ENCODE results near the gene CD300LF. TPM values are rescaled to one million over a fixed set of nuclear protein-coding genes. Genes with fewer than 3 reads are reported as not detected.

CD300LF gene
- total RNA-seq, 1 experiment from 2014 or later, result 2.4 TPM

DNA sequence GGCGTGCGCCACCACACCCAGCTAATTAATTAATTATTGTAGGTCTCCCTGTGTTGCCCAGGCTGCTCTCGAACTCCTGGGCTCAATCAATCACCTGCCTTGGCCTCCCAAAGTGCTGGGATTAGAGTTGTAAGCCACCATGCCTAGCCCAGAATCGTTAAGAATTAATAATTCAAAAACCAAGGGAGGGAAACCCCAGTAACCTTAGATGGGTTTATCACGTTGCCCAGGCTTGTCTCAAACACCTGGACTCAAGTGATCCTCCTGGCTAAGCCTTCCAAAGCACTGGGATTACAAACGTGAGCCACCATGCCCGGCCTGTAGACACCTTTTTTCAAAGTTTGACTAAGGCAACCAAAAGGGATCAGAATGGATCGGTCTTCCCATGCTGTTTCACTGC is 21.6 kb downstream of the CD300LF start:
- Mint-ChIP-seq H3K4me3 (ENCODE audit: unreplicated experiment) (no peak overlapping the region), H3K4me1 (ENCODE audit: low read depth, unreplicated experiment) (no peaks in the 10 kb centered on the region), H3K36me3 (ENCODE audit: insufficient read depth, unreplicated experiment) (no peaks in the 10 kb centered on the region), H3K27ac (ENCODE audit: unreplicated experiment) (no peak overlapping the region), H3K9me3 (ENCODE audit: unreplicated experiment) (no peaks in the 10 kb centered on the region), H3K27me3 (ENCODE audit: insufficient read depth, unreplicated experiment) (no peaks in the 10 kb centered on the region)
- TF ChIP-seq, protein P1, sequence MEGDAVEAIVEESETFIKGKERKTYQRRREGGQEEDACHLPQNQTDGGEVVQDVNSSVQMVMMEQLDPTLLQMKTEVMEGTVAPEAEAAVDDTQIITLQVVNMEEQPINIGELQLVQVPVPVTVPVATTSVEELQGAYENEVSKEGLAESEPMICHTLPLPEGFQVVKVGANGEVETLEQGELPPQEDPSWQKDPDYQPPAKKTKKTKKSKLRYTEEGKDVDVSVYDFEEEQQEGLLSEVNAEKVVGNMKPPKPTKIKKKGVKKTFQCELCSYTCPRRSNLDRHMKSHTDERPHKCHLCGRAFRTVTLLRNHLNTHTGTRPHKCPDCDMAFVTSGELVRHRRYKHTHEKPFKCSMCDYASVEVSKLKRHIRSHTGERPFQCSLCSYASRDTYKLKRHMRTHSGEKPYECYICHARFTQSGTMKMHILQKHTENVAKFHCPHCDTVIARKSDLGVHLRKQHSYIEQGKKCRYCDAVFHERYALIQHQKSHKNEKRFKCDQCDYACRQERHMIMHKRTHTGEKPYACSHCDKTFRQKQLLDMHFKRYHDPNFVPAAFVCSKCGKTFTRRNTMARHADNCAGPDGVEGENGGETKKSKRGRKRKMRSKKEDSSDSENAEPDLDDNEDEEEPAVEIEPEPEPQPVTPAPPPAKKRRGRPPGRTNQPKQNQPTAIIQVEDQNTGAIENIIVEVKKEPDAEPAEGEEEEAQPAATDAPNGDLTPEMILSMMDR (IDR thresholded peaks at IDR 0.05; ENCODE audit: insufficient read depth in 1 of 2, low read depth in 1 of 2, low read length in 1 of 2, severe bottlenecking in 1 of 2, unreplicated experiment in 1 of 2), result no peak
- Histone ChIP-seq H3K4me3 (ENCODE audit: low read depth, low read length) (no peak overlapping the region), H3K4me1 (no peaks in the 10 kb centered on the region), H3K9me3 (no peaks in the 10 kb centered on the region), H3K27me3 (replicated peaks; ENCODE audit: control insufficient read depth, insufficient read depth, low read length) (no peaks in the 10 kb centered on the region), H3K36me3 (ENCODE audit: control insufficient read depth, insufficient read depth, low read length) (no peaks in the 10 kb centered on the region)
- CTCF ChIA-PET, result interaction anchor here (2.0 to 2.7 kb wide), 2 partner anchors 34 to 45 kb away, joined by 7 to 10 read pairs; partner anchors contain the start of gene RAB37
- BruUV-seq (replicated peaks), result no TSS peak
- POLR2A ChIA-PET, result no interaction called here
- intact Hi-C loops (cut with micrococcal nuclease; ENCODE audit: unreplicated experiment), result loop anchor here (5.0 kb wide), 1 partner anchor 34 kb away; no protein-coding TSS in a partner anchor
- no peak for DNase-seq

DNA sequence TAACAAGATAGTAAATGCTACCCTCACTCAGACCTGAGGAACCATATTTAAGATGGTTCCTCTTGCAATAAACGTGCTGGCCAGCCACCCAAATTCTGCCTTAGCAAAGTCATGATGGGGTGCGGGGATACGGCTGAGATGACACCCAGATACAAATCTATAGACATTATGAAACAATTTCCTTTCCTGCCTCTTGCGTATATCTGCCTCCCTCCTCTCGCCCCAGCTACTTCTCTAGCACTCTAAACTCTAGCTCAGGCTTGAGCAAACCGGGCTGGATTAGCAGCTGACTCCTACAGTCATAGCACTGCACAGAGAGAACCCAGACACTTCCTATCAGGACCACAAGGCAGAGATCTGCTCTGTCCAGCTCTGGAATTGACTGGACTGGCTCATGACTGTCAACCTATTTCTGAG is 22.3 kb downstream of the CD300LF start:
- Histone ChIP-seq H3K4me3 (ENCODE audit: low read depth, low read length) (no peak overlapping the region), H3K27me3 (replicated peaks; ENCODE audit: control insufficient read depth, insufficient read depth, low read length) (peaks cover 2% of the 10 kb centered on the region), H3K9me3 (no peaks in the 10 kb centered on the region), H3K4me1 (no peaks in the 10 kb centered on the region), H3K36me3 (ENCODE audit: control insufficient read depth, insufficient read depth, low read length) (no peaks in the 10 kb centered on the region)
- TF ChIP-seq, protein P1 (IDR thresholded peaks at IDR 0.05; ENCODE audit: insufficient read depth in 1 of 2, low read depth in 1 of 2, low read length in 1 of 2, severe bottlenecking in 1 of 2, unreplicated experiment in 1 of 2), result no peak
- intact Hi-C loops (cut with micrococcal nuclease; ENCODE audit: unreplicated experiment), result loop anchor here (5.0 kb wide), 1 partner anchor 33 kb away; no protein-coding TSS in a partner anchor
- Mint-ChIP-seq H3K27me3 (ENCODE audit: insufficient read depth, unreplicated experiment) (no peaks in the 10 kb centered on the region), H3K9me3 (ENCODE audit: unreplicated experiment) (no peaks in the 10 kb centered on the region), H3K4me3 (ENCODE audit: unreplicated experiment) (no peak overlapping the region), H3K4me1 (ENCODE audit: low read depth, unreplicated experiment) (no peaks in the 10 kb centered on the region), H3K27ac (ENCODE audit: unreplicated experiment) (no peak overlapping the region), H3K36me3 (ENCODE audit: insufficient read depth, unreplicated experiment) (no peaks in the 10 kb centered on the region)
- DNase-seq, result no peak
- no TSS peak for BruUV-seq (replicated peaks)
- ChIA-PET CTCF (interaction anchor here (0.7 to 2.7 kb wide), 5 partner anchors 12 to 330 kb away, joined by 3 to 10 read pairs (median 4); partner anchors contain the start of gene RAB37), POLR2A (no interaction called here)

DNA sequence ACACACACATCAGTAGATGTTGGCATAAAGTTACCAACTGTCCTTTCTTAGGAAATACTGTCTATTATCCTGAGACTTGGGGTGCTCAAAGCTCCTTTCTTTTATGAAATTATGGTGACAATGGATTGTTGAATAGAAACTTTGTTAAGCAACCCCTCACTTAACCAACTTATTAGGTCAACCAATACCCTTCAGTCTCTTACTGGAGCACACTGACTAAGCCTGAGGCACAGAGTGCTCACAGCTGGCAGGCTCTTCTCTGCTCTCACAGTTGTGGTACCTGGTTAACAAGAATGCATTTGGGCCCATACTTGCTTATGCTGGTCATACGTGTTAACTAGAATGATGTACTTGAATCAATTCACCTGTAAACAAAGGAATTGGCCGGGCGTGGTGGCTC is 24.8 kb downstream of the CD300LF start:
- no peaks in the 10 kb centered on the region for H3K27me3 Mint-ChIP-seq (ENCODE audit: insufficient read depth, unreplicated experiment)
- DNase-seq, result no peak

More for the DNA sequence above, 24.8 kb downstream of the CD300LF start:
- TF ChIP-seq, protein P1 (IDR thresholded peaks at IDR 0.05; ENCODE audit: insufficient read depth in 1 of 2, low read depth in 1 of 2, low read length in 1 of 2, severe bottlenecking in 1 of 2, unreplicated experiment in 1 of 2), result no peak
- Mint-ChIP-seq H3K27ac (ENCODE audit: unreplicated experiment) (no peak overlapping the region), H3K36me3 (ENCODE audit: insufficient read depth, unreplicated experiment) (no peaks in the 10 kb centered on the region), H3K9me3 (ENCODE audit: unreplicated experiment) (no peaks in the 10 kb centered on the region), H3K4me1 (ENCODE audit: low read depth, unreplicated experiment) (peaks cover 5% of the 10 kb centered on the region), H3K4me3 (ENCODE audit: unreplicated experiment) (no peak overlapping the region)
- Histone ChIP-seq H3K27me3 (replicated peaks; ENCODE audit: control insufficient read depth, insufficient read depth, low read length) (peaks cover 2% of the 10 kb centered on the region), H3K9me3 (no peaks in the 10 kb centered on the region), H3K4me1 (no peaks in the 10 kb centered on the region), H3K36me3 (ENCODE audit: control insufficient read depth, insufficient read depth, low read length) (no peaks in the 10 kb centered on the region), H3K4me3 (ENCODE audit: low read depth, low read length) (no peak overlapping the region)
- no TSS peak for BruUV-seq (replicated peaks)
- intact Hi-C loops (cut with micrococcal nuclease; ENCODE audit: unreplicated experiment), result loop anchor here (2.0 kb wide), 1 partner anchor 49 kb away; the partner anchor contains the start of gene RAB37
- ChIA-PET CTCF (interaction anchor here (0.6 to 1.8 kb wide), 2 partner anchors 30 to 46 kb away, joined by 4 to 7 read pairs; no protein-coding TSS in a partner anchor), POLR2A (no interaction called here)
